PC-9 (cell line): ENCODE measurements around the gene DBNL. TPM values are rescaled to one million over a fixed set of nuclear protein-coding genes. Genes with fewer than 3 reads are reported as not detected.
"Not testable (repeated sequence)": the region's sequence is repeated elsewhere in the genome, so short reads cannot be mapped to it uniquely, and the experiment has no call there.

Source experiments
- BruUV-seq: library from RNA; stranded (reverse); fragments of 400-500 nt; replicated peaks from 2 replicates; lab custom pipeline; 2021; lab: Mats Ljungman, UMichigan
- CTCF ChIA-PET: fragments of 300-600 bp; sonication (Branson Sonifier 250); formaldehyde crosslinking; loops from one replicate; lab custom pipeline; 2022; ENCODE audit warnings: antibody characterized with exemption; lab: Charles Lee
- POLR2A ChIA-PET: fragments of 300-600 bp; sonication (Branson Sonifier 250); formaldehyde crosslinking; loops from one replicate; lab custom pipeline; 2022; ENCODE audit warnings: antibody characterized with exemption; ENCODE audit not compliant: unreplicated experiment; lab: Charles Lee
- DNase-seq, 2 experiments: peaks; one replicate each; pipeline versions ENCODE4 v3.0.0 to v3.0.0-alpha.2; 2015 to 2022; ENCODE audit warnings: mixed read lengths in 1 of 2
- H2AFZ ChIP-seq: fragments of 200-600 bp; sonication (generic); 2 replicates; pipeline ENCODE4 v1.8.1; 2017; ENCODE audit warnings: antibody characterized with exemption
- H3F3A ChIP-seq: fragments of 200-600 bp; sonication (generic); 2 replicates; pipeline ENCODE4 v1.8.1; 2017; ENCODE audit warnings: antibody characterized with exemption, mild to moderate bottlenecking, low read depth; ENCODE audit not compliant: insufficient read depth
- H3K27ac ChIP-seq: fragments of 200-600 bp; sonication (generic); 2 replicates; pipeline ENCODE4 v1.6.1; 2016; ENCODE audit warnings: mixed run types
- H3K27me3 ChIP-seq: fragments of 200-600 bp; sonication (generic); 2 replicates; pipeline ENCODE4 v1.6.1; 2016; ENCODE audit warnings: low read depth, mixed run types; ENCODE audit not compliant: insufficient read depth
- H3K36me3 ChIP-seq: fragments of 200-600 bp; sonication (generic); 2 replicates; pipeline ENCODE4 v1.6.1; 2016; ENCODE audit warnings: low read depth, mixed run types
- H3K4me1 ChIP-seq: fragments of 200-600 bp; sonication (generic); replicated peaks from 2 replicates; pipeline ENCODE4 v1.6.1; 2016; ENCODE audit warnings: mixed run types; ENCODE audit not compliant: insufficient read depth
- H3K4me2 ChIP-seq: fragments of 200-600 bp; sonication (generic); 2 replicates; pipeline ENCODE4 v1.6.1; 2017; ENCODE audit warnings: mixed run types
- H3K4me3 ChIP-seq: fragments of 200-600 bp; sonication (generic); 2 replicates; pipeline ENCODE4 v1.6.1; 2016; ENCODE audit warnings: mixed run types
- H3K79me2 ChIP-seq: fragments of 200-600 bp; sonication (generic); 2 replicates; pipeline ENCODE4 v1.6.1; 2017; ENCODE audit warnings: low read depth, mixed run types
- H3K9me2 ChIP-seq: fragments of 200-600 bp; sonication (generic); 2 replicates; pipeline ENCODE4 v1.8.1; 2017; ENCODE audit warnings: mild to moderate bottlenecking; ENCODE audit not compliant: insufficient read depth
- H3K9me3 ChIP-seq: fragments of 200-600 bp; sonication (generic); 2 replicates; pipeline ENCODE4 v1.8.1; 2016; ENCODE audit warnings: low read depth; ENCODE audit not compliant: insufficient read depth
- H4K20me1 ChIP-seq: fragments of 200-600 bp; sonication (generic); 2 replicates; pipeline ENCODE4 v1.8.1; 2017; ENCODE audit not compliant: insufficient read depth
- CTCF ChIP-seq: fragments of 200-600 bp; sonication (generic); conservative IDR thresholded peaks from 2 replicates; pipeline ENCODE4 v1.6.1; 2017; ENCODE audit warnings: mixed run types, antibody characterized with exemption, mild to moderate bottlenecking, moderate library complexity
- intact Hi-C: fragments of 100-400 bp; cut with micrococcal nuclease; formaldehyde crosslinking; loops from one replicate; pipeline ENCODE4 v1.10.0; 2022; ENCODE audit not compliant: unreplicated experiment
- total RNA-seq: library from RNA; stranded (reverse); gene quantifications from 2 replicates; pipeline ENCODE4 v1.2.3, GENCODE V29; 2021

Gene DBNL
- total RNA-seq, 1 experiment from 2014 or later = 70.7 TPM

DNA sequence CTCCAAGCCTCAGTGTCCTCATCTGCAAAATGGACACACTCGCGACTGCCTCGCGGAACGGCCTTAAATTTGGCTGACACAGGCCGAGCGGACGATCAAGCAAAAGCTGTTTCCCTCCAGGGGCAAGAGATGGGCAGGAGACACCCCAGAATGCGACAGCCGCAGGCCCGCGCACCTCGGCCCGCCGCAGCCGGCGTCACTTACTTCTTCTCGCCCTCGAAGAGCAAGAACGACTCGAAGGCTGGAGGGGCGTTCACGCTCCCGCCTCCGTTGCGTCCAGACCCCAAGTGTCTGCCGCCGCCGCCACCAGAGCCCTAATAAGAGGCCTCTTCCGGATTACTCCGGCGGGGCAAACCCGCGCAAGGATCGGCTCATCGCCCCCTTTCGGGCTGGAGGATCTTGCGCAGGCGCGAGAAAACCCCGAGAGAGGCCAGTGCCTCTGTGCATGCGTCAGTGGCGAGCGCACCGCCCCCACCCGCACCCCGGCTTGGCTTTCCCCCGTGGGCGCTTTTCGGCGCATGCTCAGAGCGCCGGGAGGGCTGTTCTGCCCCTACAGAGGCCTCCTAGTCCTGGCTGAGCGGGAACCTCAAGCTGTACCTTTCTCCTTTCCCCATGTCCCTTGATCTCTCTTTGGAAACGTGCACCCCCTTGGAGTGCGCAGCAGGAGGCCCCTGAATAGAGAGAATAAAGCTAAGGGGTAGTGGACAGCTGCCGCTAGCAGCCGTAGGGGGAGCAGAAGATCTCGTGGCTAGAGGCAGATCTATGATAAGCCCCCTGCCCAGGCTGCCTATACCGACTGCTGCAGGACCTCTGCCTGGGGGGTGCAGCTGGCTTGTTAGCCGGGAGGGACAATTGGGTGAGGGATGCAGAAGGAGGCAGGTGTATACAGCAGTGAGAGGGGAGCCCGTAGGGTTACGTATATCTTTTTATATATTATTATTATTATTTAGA is 25.4 kb upstream of the DBNL start:
- CTCF ChIA-PET = interaction anchor here (0.5 to 1.1 kb wide), 6 partner anchors 31 to 459 kb away, joined by 3 to 8 read pairs (median 4); no protein-coding TSS in a partner anchor

DNA sequence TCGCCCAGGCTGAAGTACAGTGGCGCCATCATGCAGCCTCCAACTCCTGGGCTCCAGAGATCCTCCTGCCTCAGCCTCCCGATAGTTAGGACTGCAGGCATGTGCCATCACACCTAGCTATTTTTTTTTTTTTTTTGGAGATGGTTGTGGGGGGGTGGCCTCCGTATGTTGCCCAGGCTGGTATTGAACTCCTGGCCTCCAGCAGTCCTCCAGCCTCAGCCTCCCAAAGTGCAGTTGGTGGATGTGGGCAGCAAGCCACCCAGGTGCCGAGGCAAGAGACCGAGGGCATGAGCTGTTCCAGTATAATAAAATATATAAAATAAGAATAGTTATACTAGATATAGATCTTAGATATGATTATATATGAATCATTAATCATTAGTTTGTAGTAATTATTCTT is 24.7 kb upstream of the DBNL start:
- CTCF ChIA-PET = interaction anchor here (0.5 to 1.1 kb wide), 8 partner anchors 28 to 458 kb away, joined by 3 to 8 read pairs (median 4); no protein-coding TSS in a partner anchor
- not testable (repeated sequence) for DNase-seq, H3F3A ChIP-seq, H3K36me3 ChIP-seq, H3K27ac ChIP-seq, H3K27me3 ChIP-seq, H3K4me2 ChIP-seq, H4K20me1 ChIP-seq, H2AFZ ChIP-seq, H3K4me3 ChIP-seq, BruUV-seq, H3K9me2 ChIP-seq, H3K9me3 ChIP-seq
- intact Hi-C loops = loop anchor here (1.0 to 5.0 kb wide), 3 partner anchors 24 to 547 kb away; partner anchors contain the start of genes DBNL and POLM
- Histone ChIP-seq H3K4me1 (peaks cover 12% of the 10 kb centered on the region), H3K79me2 (peaks cover 20% of the 10 kb centered on the region)
- POLR2A ChIA-PET = interaction anchor here (0.8 kb wide), 1 partner anchor 562 kb away, joined by 3 read pairs; the partner anchor contains the start of gene TMED4

More for the DNA sequence above, 25.4 kb upstream of the DBNL start:
- peak overlapping the region; percentile 76 for H2AFZ ChIP-seq
- H3K4me1 ChIP-seq = peaks cover 12% of the 10 kb centered on the region
- not testable (repeated sequence) for H4K20me1 ChIP-seq, H3F3A ChIP-seq, H3K27me3 ChIP-seq, H3K9me3 ChIP-seq, H3K27ac ChIP-seq, H3K36me3 ChIP-seq, BruUV-seq, H3K9me2 ChIP-seq
- TF ChIP-seq CTCF = peak; percentile 70
- peaks cover 20% of the 10 kb centered on the region for H3K79me2 ChIP-seq
- POLR2A ChIA-PET = interaction anchor here (0.7 to 0.8 kb wide), 2 partner anchors 205 to 563 kb away, joined by 3 read pairs; partner anchors contain the start of gene TMED4
- H3K4me2 ChIP-seq = peak overlapping the region; percentile 90
- peak overlapping the region; percentile 76 for H3K4me3 ChIP-seq
- peak; percentile 90 to 100 for DNase-seq
- intact Hi-C loops = loop anchor here (1.0 to 2.0 kb wide), 2 partner anchors 25 to 64 kb away; partner anchors contain the start of genes DBNL and POLM

- H3K4me3 ChIP-seq, H3K9me3 ChIP-seq, DNase-seq, H2AFZ ChIP-seq, H3F3A ChIP-seq, BruUV-seq, H3K9me2 ChIP-seq, H3K27me3 ChIP-seq, H4K20me1 ChIP-seq, H3K4me2 ChIP-seq, H3K36me3 ChIP-seq, H3K27ac ChIP-seq: not testable (repeated sequence)
- ChIA-PET POLR2A (interaction anchor here (0.7 kb wide), 1 partner anchor 463 kb away, joined by 5 read pairs; no protein-coding TSS in a partner anchor), CTCF (interaction anchor here (0.6 kb wide), 1 partner anchor 330 kb away, joined by 7 read pairs; no protein-coding TSS in a partner anchor)
- Histone ChIP-seq H3K4me1 (peaks cover 12% of the 10 kb centered on the region), H3K79me2 (peaks cover 18% of the 10 kb centered on the region)
- intact Hi-C loops = loop anchor here (5.0 kb wide), 1 partner anchor 545 kb away; no protein-coding TSS in a partner anchor
Observed at GRCh38 chr7:44022069-44022468, 22.4 kb upstream of the DBNL start.

GRCh38 chr7:44022796-44023467 is 21.6 kb upstream of the DBNL start:
- H3K4me1 ChIP-seq, CTCF ChIA-PET, H3K4me3 ChIP-seq, H3K27me3 ChIP-seq, H2AFZ ChIP-seq, H3F3A ChIP-seq, POLR2A ChIA-PET, H3K27ac ChIP-seq, H3K36me3 ChIP-seq, H3K9me2 ChIP-seq, BruUV-seq, H3K9me3 ChIP-seq, H4K20me1 ChIP-seq: not testable (repeated sequence)
- intact Hi-C loops = loop anchor here (5.0 kb wide), 1 partner anchor 544 kb away; no protein-coding TSS in a partner anchor
- H3K79me2 ChIP-seq = peaks cover 10% of the 10 kb centered on the region
- peak in 1 of 2 experiments; percentile 60 for DNase-seq
- H3K4me2 ChIP-seq = peak overlapping the region; percentile 15; the same call in 1 of the 2 replicates

- H3K4me2 ChIP-seq, H4K20me1 ChIP-seq, H3K9me2 ChIP-seq, H3K27ac ChIP-seq, POLR2A ChIA-PET, BruUV-seq, H3F3A ChIP-seq, intact Hi-C loops, CTCF ChIA-PET, H2AFZ ChIP-seq, H3K4me3 ChIP-seq, H3K27me3 ChIP-seq, H3K9me3 ChIP-seq, H3K4me1 ChIP-seq, H3K79me2 ChIP-seq, H3K36me3 ChIP-seq: not testable (repeated sequence)
- DNase-seq = peak in 1 of 2 experiments; percentile 28
Observed at GRCh38 chr7:44029433-44029832, 15.1 kb upstream of the DBNL start.

GRCh38 chr7:44030029-44030428 is 14.5 kb upstream of the DBNL start:
- POLR2A ChIA-PET, DNase-seq, intact Hi-C loops, H3K4me1 ChIP-seq, H3K4me2 ChIP-seq, H2AFZ ChIP-seq, H3K9me3 ChIP-seq, H3K79me2 ChIP-seq, H3F3A ChIP-seq, BruUV-seq, H4K20me1 ChIP-seq, CTCF ChIA-PET, H3K4me3 ChIP-seq, H3K36me3 ChIP-seq, H3K9me2 ChIP-seq, H3K27me3 ChIP-seq, H3K27ac ChIP-seq: not testable (repeated sequence)
